HCT116 (cell line): ENCODE measurements around the gene GNA12.

Source experiments
- ATF3 ChIP-seq: IDR thresholded peaks from 2 replicates; pipeline ENCODE4 v1.6.1; 2012
- CEBPB ChIP-seq: IDR thresholded peaks from 2 replicates; pipeline ENCODE4 v1.6.1; 2012; ENCODE audit warnings: low read depth
- CTCF ChIP-seq, 3 experiments: fragments of 200-600 bp in 1 of 3; sonication (generic) in 1 of 3; IDR thresholded peaks in 2 of 3; conservative IDR thresholded peaks in 1 of 3; 2 replicates each; pipeline ENCODE4 v1.5.1; 2012 to 2017; ENCODE audit warnings: low read depth in 2 of 3, low read length in 2 of 3, antibody characterized with exemption in 1 of 3, borderline replicate concordance in 1 of 3, control low read depth in 1 of 3, mild to moderate bottlenecking in 1 of 3, mixed read lengths in 1 of 3, mixed run types in 1 of 3, moderate library complexity in 1 of 3; ENCODE audit not compliant: insufficient read depth in 1 of 3
- EZH2 ChIP-seq: fragments of 200-600 bp; sonication (generic); IDR thresholded peaks from 2 replicates; pipeline ENCODE4 v1.6.1; 2017; ENCODE audit warnings: antibody characterized with exemption, mixed run types
- EZH2phosphoT487 ChIP-seq: fragments of 200-600 bp; IDR thresholded peaks from 2 replicates; pipeline ENCODE4 v1.6.1; 2018; ENCODE audit warnings: antibody characterized with exemption, borderline replicate concordance
- FOSL1 ChIP-seq: IDR thresholded peaks from 2 replicates; pipeline ENCODE4 v1.6.1; 2012; ENCODE audit warnings: low read depth
- JUND ChIP-seq: IDR thresholded peaks from 2 replicates; pipeline ENCODE4 v1.6.1; 2012
- POLR2A ChIP-seq: IDR thresholded peaks from 2 replicates; pipeline ENCODE4 v1.7.0; 2011; ENCODE audit warnings: borderline replicate concordance; ENCODE audit not compliant: insufficient read depth, insufficient read length; ENCODE audit errors: extremely low read depth
- POLR2AphosphoS5 ChIP-seq: IDR thresholded peaks from 2 replicates; pipeline ENCODE4 v1.6.1; 2011; ENCODE audit warnings: mild to moderate bottlenecking, low read depth, low read length, moderate library complexity
- RAD21 ChIP-seq: IDR thresholded peaks from 2 replicates; pipeline ENCODE4 v1.6.1; 2012; ENCODE audit warnings: low read depth, mild to moderate bottlenecking
- REST ChIP-seq: IDR thresholded peaks from 2 replicates; pipeline ENCODE4 v1.6.1; 2012; ENCODE audit warnings: low read depth
- SRF ChIP-seq: IDR thresholded peaks from 2 replicates; pipeline ENCODE4 v1.6.1; 2012; ENCODE audit warnings: low read depth
- YY1 ChIP-seq: IDR thresholded peaks from 2 replicates; pipeline ENCODE4 v1.6.1; 2011; ENCODE audit warnings: low read length, low read depth, moderate library complexity, mild to moderate bottlenecking; ENCODE audit not compliant: insufficient replicate concordance; ENCODE audit errors: extremely low read depth
- ZNF274 ChIP-seq: fragments of 200-500 bp; sonication (Bioruptor generic); IDR thresholded peaks from 2 replicates; pipeline ENCODE4 v1.6.1; 2014; ENCODE audit warnings: mild to moderate bottlenecking, low read depth, low read length, inconsistent platforms

GRCh38 chr7:2775376-2775775 is 68.7 kb downstream of the GNA12 start:
- no peak for TF ChIP-seq POLR2A
- no peak for TF ChIP-seq RAD21
- no peak for TF ChIP-seq ATF3
- TF ChIP-seq JUND: no peak
- TF ChIP-seq ZNF274: no peak
- TF ChIP-seq CTCF (IDR thresholded peaks at IDR 0.05 in 2 of 3, conservative IDR thresholded peaks at IDR 0.05 in 1 of 3; ENCODE audit: borderline replicate concordance in 1 of 3, insufficient read depth in 1 of 3, low read depth in 2 of 3, low read length in 2 of 3): no peak
- TF ChIP-seq CEBPB: no peak
- no peak for TF ChIP-seq POLR2AphosphoS5
- no peak for TF ChIP-seq YY1
- no peak for TF ChIP-seq REST
- no peak for TF ChIP-seq FOSL1
- no peak for TF ChIP-seq EZH2
- no peak for TF ChIP-seq EZH2phosphoT487
- no peak for TF ChIP-seq SRF
